GM12801 (cell line): ENCODE data around the gene RALGPS2.

ENCODE experiments used
- CTCF ChIP-seq: IDR thresholded peaks from one replicate; pipeline ENCODE4 v1.5.1; 2011; ENCODE audit warnings: control low read depth; ENCODE audit not compliant: insufficient read length; ENCODE audit errors: extremely low read depth

RALGPS2 gene

GRCh38 chr1:178751046-178751445 lies 26.0 kb downstream of the RALGPS2 start:
- TF ChIP-seq CTCF: no peak

- TF ChIP-seq CTCF: no peak
Observed at GRCh38 chr1:178752891-178753290, 27.8 kb downstream of the RALGPS2 start.

GRCh38 chr1:178768423-178768822 lies 43.4 kb downstream of the RALGPS2 start:
- no peak for TF ChIP-seq CTCF

- TF ChIP-seq CTCF: no peak
Observed at GRCh38 chr1:178772952-178773351, 47.9 kb downstream of the RALGPS2 start.

GRCh38 chr1:178774263-178774662 lies 49.2 kb downstream of the RALGPS2 start:
- no peak for TF ChIP-seq CTCF

GRCh38 chr1:178776553-178776952 lies 51.5 kb downstream of the RALGPS2 start:
- TF ChIP-seq CTCF: no peak

- TF ChIP-seq CTCF: no peak
Observed at GRCh38 chr1:178781533-178782330, 56.7 kb downstream of the RALGPS2 start.
